Lower lobe of right lung (tissue), 2 donors: ENCODE results near the gene LRRFIP1. TPM values are rescaled to one million over a fixed set of nuclear protein-coding genes. Genes with fewer than 3 reads are reported as not detected.

Experiments
- ATAC-seq, 2 donors: fragments of 200-7000 bp; cut with Tn5 transposase; one replicate each; pipeline ENCODE4 v1.9.1; 2020 to 2022; ENCODE audit warnings: mild to moderate bottlenecking in 2 of 2, moderate library complexity in 2 of 2
- DNase-seq: peaks from one replicate; pipeline ENCODE4 v3.0.0-alpha.2; 2020
- H3K27ac ChIP-seq: fragments of 200-600 bp; one replicate; pipeline ENCODE4 v1.8.0; 2022
- H3K27me3 ChIP-seq: fragments of 200-600 bp; one replicate; pipeline ENCODE4 v1.8.0; 2022; ENCODE audit warnings: low read depth
- H3K36me3 ChIP-seq: fragments of 200-600 bp; one replicate; pipeline ENCODE4 v1.8.0; 2022; ENCODE audit warnings: mild to moderate bottlenecking
- H3K4me1 ChIP-seq: fragments of 200-600 bp; one replicate; pipeline ENCODE4 v1.8.0; 2022
- H3K4me3 ChIP-seq: fragments of 200-600 bp; one replicate; pipeline ENCODE4 v1.8.0; 2022; ENCODE audit warnings: mild to moderate bottlenecking
- H3K9me3 ChIP-seq: fragments of 200-600 bp; one replicate; pipeline ENCODE4 v1.8.0; 2022
- CTCF ChIP-seq: fragments of 200-600 bp; IDR thresholded peaks from one replicate; pipeline ENCODE4 v1.8.0; 2022; ENCODE audit warnings: antibody characterized with exemption, mild to moderate bottlenecking
- intact Hi-C: fragments of 100-400 bp; cut with DNase I; formaldehyde crosslinking; loops from one replicate; pipeline ENCODE4 v1.11.0; 2022
- total RNA-seq: library from RNA; stranded (reverse); fragmentation: NEBNext Ultra II Directional; extraction: Animal tissue kit (Norgen Biotek cat#: 25700); gene quantifications from one replicate; pipeline ENCODE4 v1.2.1, GENCODE V29; 2021
- donor health status: DM: no; HTN: yes; CAD: no; lungs with severe emphysema.

The LRRFIP1 gene
- total RNA-seq, 1 donor from 2014 or later: 180 TPM

- DNase-seq (no peak), ATAC-seq (no peak)
- no peaks in the 10 kb centered on the region for H3K27me3 ChIP-seq
- H3K36me3 ChIP-seq: peaks cover 10% of the 10 kb centered on the region
- TF ChIP-seq CTCF: no peak
- intact Hi-C loops: no loop called here
- H3K4me3 ChIP-seq: no peak overlapping the region
- H3K9me3 ChIP-seq: no peaks in the 10 kb centered on the region
- no peak overlapping the region for H3K27ac ChIP-seq
- H3K4me1 ChIP-seq: no peaks in the 10 kb centered on the region
Measured at GRCh38 chr2:237644381-237644703, 17.0 kb downstream of the LRRFIP1 start.

DNA sequence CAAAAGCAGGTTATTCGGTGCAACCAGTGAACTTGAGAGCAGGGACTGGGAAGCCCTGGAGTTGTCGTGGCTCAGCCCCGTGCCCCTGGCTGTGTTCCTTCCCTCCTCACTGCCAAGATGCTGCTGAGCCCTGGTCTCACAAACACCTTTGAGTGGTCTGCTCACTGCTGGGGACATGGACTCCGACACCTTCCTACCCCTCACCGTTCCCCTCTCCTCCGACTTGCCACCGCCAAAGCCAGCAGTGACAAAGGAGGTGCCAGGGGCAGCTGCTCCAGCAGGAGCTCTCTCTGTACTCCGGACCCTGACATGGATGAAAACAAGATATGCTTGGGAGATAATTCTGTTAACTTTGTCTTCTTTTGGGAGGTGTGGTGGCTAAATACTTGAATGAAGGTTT, 17.9 kb downstream of the LRRFIP1 start:
- Histone ChIP-seq H3K36me3 (peaks cover 10% of the 10 kb centered on the region), H3K27ac (no peak overlapping the region), H3K4me1 (no peaks in the 10 kb centered on the region), H3K9me3 (no peaks in the 10 kb centered on the region), H3K4me3 (no peak overlapping the region), H3K27me3 (no peaks in the 10 kb centered on the region)
- ATAC-seq (no peak), DNase-seq (no peak)
- intact Hi-C loops: no loop called here
- TF ChIP-seq CTCF: no peak

GRCh38 chr2:237647176-237648015, 20.0 kb downstream of the LRRFIP1 start:
- no peak overlapping the region for H3K27ac ChIP-seq

GRCh38 chr2:237648016-237648381, 20.6 kb downstream of the LRRFIP1 start:
- H3K9me3 ChIP-seq: no peaks in the 10 kb centered on the region
- DNase-seq: no peak
- no peak for TF ChIP-seq CTCF
- H3K27ac ChIP-seq: no peak overlapping the region
- ATAC-seq: no peak
- no peaks in the 10 kb centered on the region for H3K4me1 ChIP-seq
- peaks cover 10% of the 10 kb centered on the region for H3K36me3 ChIP-seq
- H3K27me3 ChIP-seq: no peaks in the 10 kb centered on the region
- intact Hi-C loops: no loop called here
- no peak overlapping the region for H3K4me3 ChIP-seq

More at GRCh38 chr2:237647176-237648015, 20.0 kb downstream of the LRRFIP1 start:
- DNase-seq: no peak
- TF ChIP-seq CTCF: no peak
- peaks cover 10% of the 10 kb centered on the region for H3K36me3 ChIP-seq
- ATAC-seq: no peak
- H3K9me3 ChIP-seq: no peaks in the 10 kb centered on the region
- H3K4me1 ChIP-seq: no peaks in the 10 kb centered on the region
- no peaks in the 10 kb centered on the region for H3K27me3 ChIP-seq
- intact Hi-C loops: no loop called here
- H3K4me3 ChIP-seq: no peak overlapping the region

GRCh38 chr2:237649541-237650454, 22.4 kb downstream of the LRRFIP1 start:
- TF ChIP-seq CTCF: no peak
- ATAC-seq (peak in 1 of 2 donors; percentile 3), DNase-seq (no peak)
- peaks cover 9% of the 10 kb centered on the region for H3K36me3 ChIP-seq
- H3K9me3 ChIP-seq: no peaks in the 10 kb centered on the region
- H3K4me1 ChIP-seq: no peaks in the 10 kb centered on the region
- no peaks in the 10 kb centered on the region for H3K27me3 ChIP-seq
- H3K27ac ChIP-seq: no peak overlapping the region
- no peak overlapping the region for H3K4me3 ChIP-seq
- intact Hi-C loops: no loop called here
